Measurements from ENCODE around the gene HSPA1A. TPM values are rescaled to one million over a fixed set of nuclear protein-coding genes. Genes with fewer than 3 reads are reported as not detected.

Gene HSPA1A
- total and polyA plus RNA-seq, 9 of the 15 experiments (the other 6 are each of a cell fraction or from before 2014, with no cell fraction given): 2.2 to 273 (median 107) TPM

- peak; percentile 88 to 90 for TF ChIP-seq NRF1 (conservative IDR thresholded peaks at IDR 0.05 in 1 of 2, IDR thresholded peaks at IDR 0.05 in 1 of 2)
- TF ChIP-seq SREBF1 (IDR thresholded peaks at IDR 0.05; ENCODE audit: borderline replicate concordance, low read depth, low read length): peak; percentile 78; the same call in 1 of the 2 replicates
- TF ChIP-seq CGGBP1 (CRISPR knock-in tag; IDR thresholded peaks at IDR 0.05): peak; percentile 92
- no peak for TF ChIP-seq ZNF253 (CRISPR knock-in tag; conservative IDR thresholded peaks at IDR 0.05)
- TF ChIP-seq RB1 (IDR thresholded peaks at IDR 0.05; ENCODE audit: low read depth): no peak
- TF ChIP-seq AFF1 (IDR thresholded peaks at IDR 0.05; ENCODE audit: low read depth in 1 of 2, partially characterized antibody in 2 of 2): peak; percentile 66 to 95
- TF ChIP-seq SMAD2 (IDR thresholded peaks at IDR 0.05; ENCODE audit: low read depth, low read length): no peak
- no peak for TF ChIP-seq DPF2 (IDR thresholded peaks at IDR 0.05)
- no peak for TF ChIP-seq ZNF717 (CRISPR knock-in tag; IDR thresholded peaks at IDR 0.05)
- TF ChIP-seq ZC3H4 (CRISPR knock-in tag; IDR thresholded peaks at IDR 0.05; ENCODE audit: borderline replicate concordance): no peak
- TF ChIP-seq HOXB6 (CRISPR knock-in tag; IDR thresholded peaks at IDR 0.05; ENCODE audit: borderline replicate concordance): 0 out of 2 replicates have a peak, but pooled peaks have one; percentile 46
- TF ChIP-seq ZFP36 (IDR thresholded peaks at IDR 0.05; ENCODE audit: low read depth, low read length, partially characterized antibody): no peak
- TF ChIP-seq ILF3 (IDR thresholded peaks at IDR 0.05; ENCODE audit: borderline replicate concordance): no peak
- no peak for TF ChIP-seq SAFB2 (IDR thresholded peaks at IDR 0.05; ENCODE audit: borderline replicate concordance, low read depth, low read length, severe bottlenecking)
- TF ChIP-seq ZNF23 (CRISPR knock-in tag; IDR thresholded peaks at IDR 0.05): peak; percentile 56; the same call in 1 of the 2 replicates
- TF ChIP-seq MAZ (CRISPR knock-in tag; conservative IDR thresholded peaks at IDR 0.05 in 1 of 2, IDR thresholded peaks at IDR 0.05 in 1 of 2): peak; percentile 50 to 95; a peak in 3 of 4 replicates
- no peak for TF ChIP-seq CUX1 (CRISPR knock-in tag; IDR thresholded peaks at IDR 0.05)
Measured at GRCh38 chr6:31827286-31828079, 12.1 kb downstream of the HSPA1A start, which contains the start of gene HSPA1B (continued).
